HEK293T (cell line): ENCODE data around the gene PPFIBP2.

ENCODE experiments used
- CTCF ChIA-PET: fragments of 350-600 bp; formaldehyde crosslinking; extraction: SDS; loops from one replicate; lab custom pipeline; 2021; ENCODE audit warnings: antibody characterized with exemption, inconsistent platforms; lab: Yijun Ruan, JAX
- POLR2A ChIA-PET: fragments of 350-600 bp; formaldehyde crosslinking; extraction: SDS; loops from one replicate; lab custom pipeline; 2020; ENCODE audit warnings: antibody characterized with exemption, inconsistent platforms; lab: Yijun Ruan, JAX
- DNase-seq: peaks from one replicate; pipeline ENCODE4 v3.0.0; 2012; ENCODE audit warnings: mixed read lengths; ENCODE audit errors: extremely low spot score
- ARNT ChIP-seq: fragments of 450-650 bp; IDR thresholded peaks from 2 replicates; pipeline ENCODE4 v1.6.1; 2017; ENCODE audit warnings: mild to moderate bottlenecking
- BHLHE40 ChIP-seq: fragments of 450-650 bp; IDR thresholded peaks from 2 replicates; pipeline ENCODE4 v1.6.1; 2016; ENCODE audit warnings: mild to moderate bottlenecking, moderate library complexity, borderline replicate concordance
- CTBP1 ChIP-seq: fragments of 450-650 bp; IDR thresholded peaks from 2 replicates; pipeline ENCODE4 v1.6.1; 2016; ENCODE audit warnings: borderline replicate concordance
- ELF4 ChIP-seq: fragments of 450-650 bp; IDR thresholded peaks from 2 replicates; pipeline ENCODE4 v1.6.1; 2017; ENCODE audit warnings: antibody characterized with exemption
- FOXA1 ChIP-seq: fragments of 450-650 bp; IDR thresholded peaks from 2 replicates; pipeline ENCODE4 v1.6.1; 2016; ENCODE audit warnings: mild to moderate bottlenecking
- FOXK2 ChIP-seq: fragments of 450-650 bp; IDR thresholded peaks from 2 replicates; pipeline ENCODE4 v1.6.1; 2016; ENCODE audit warnings: mild to moderate bottlenecking
- FOXM1 ChIP-seq: fragments of 450-650 bp; IDR thresholded peaks from 2 replicates; pipeline ENCODE4 v1.6.1; 2017; ENCODE audit warnings: mild to moderate bottlenecking, borderline replicate concordance
- HDGF ChIP-seq: fragments of 450-650 bp; IDR thresholded peaks from 2 replicates; pipeline ENCODE4 v1.6.1; 2017; ENCODE audit warnings: antibody characterized with exemption, borderline replicate concordance
- L3MBTL2 ChIP-seq: fragments of 450-650 bp; conservative IDR thresholded peaks from 2 replicates; pipeline ENCODE4 v1.6.1; 2016; ENCODE audit warnings: mild to moderate bottlenecking
- LEF1 ChIP-seq: fragments of 450-650 bp; IDR thresholded peaks from 2 replicates; pipeline ENCODE4 v1.6.1; 2017; ENCODE audit warnings: mild to moderate bottlenecking, borderline replicate concordance
- NFRKB ChIP-seq: fragments of 450-650 bp; IDR thresholded peaks from 2 replicates; pipeline ENCODE4 v1.6.1; 2016; ENCODE audit warnings: mild to moderate bottlenecking, moderate library complexity
- PKNOX1 ChIP-seq: fragments of 450-650 bp; IDR thresholded peaks from 2 replicates; pipeline ENCODE4 v1.6.1; 2016
- SP1 ChIP-seq: fragments of 450-650 bp; IDR thresholded peaks from 2 replicates; pipeline ENCODE4 v1.6.1; 2017
- SUZ12 ChIP-seq: fragments of 450-650 bp; IDR thresholded peaks from 2 replicates; pipeline ENCODE4 v1.6.1; 2016; ENCODE audit warnings: mild to moderate bottlenecking
- TARDBP ChIP-seq: fragments of 450-650 bp; IDR thresholded peaks from 2 replicates; pipeline ENCODE4 v1.6.1; 2016
- ZNF384 ChIP-seq: fragments of 450-650 bp; IDR thresholded peaks from 2 replicates; pipeline ENCODE4 v1.6.1; 2016

Gene PPFIBP2

GRCh38 chr11:7513234-7514098 is at the start of gene PPFIBP2:
TSS of gene PPFIBP2 (plus strand) at chr11:7513999. CDS start at chr11:7549476, 35,477 bp downstream.
- CTCF ChIA-PET: interaction anchor here (0.6 to 1.6 kb wide), 10 partner anchors 12 to 677 kb away, joined by 3 to 11 read pairs (median 3); no protein-coding TSS in a partner anchor
- peak; percentile 89 for DNase-seq
- POLR2A ChIA-PET: interaction anchor here (1.1 to 1.5 kb wide), 2 partner anchors 109 to 586 kb away, joined by 3 read pairs; no protein-coding TSS in a partner anchor
- TF ChIP-seq L3MBTL2 (peak; percentile 44; the same call in 1 of the 2 replicates), LEF1 (no peak)

- TF ChIP-seq HDGF: no peak
- no peak for TF ChIP-seq SP1
- TF ChIP-seq SUZ12: no peak
- no peak for TF ChIP-seq ARNT
- no peak for TF ChIP-seq ELF4
- no peak for TF ChIP-seq FOXA1
- no peak for TF ChIP-seq FOXM1
- TF ChIP-seq ZNF384: no peak
- TF ChIP-seq TARDBP: no peak
- TF ChIP-seq FOXK2: no peak
- TF ChIP-seq NFRKB: no peak
- TF ChIP-seq LEF1: no peak
- TF ChIP-seq PKNOX1: no peak
- no peak for TF ChIP-seq CTBP1
- TF ChIP-seq L3MBTL2: no peak
- no peak for TF ChIP-seq BHLHE40
- no peak for DNase-seq
- CTCF ChIA-PET: no interaction called here
- POLR2A ChIA-PET: no interaction called here
Measured at GRCh38 chr11:7467652-7468051, 46.1 kb upstream of the PPFIBP2 start.

- CTCF ChIA-PET: no interaction called here
- POLR2A ChIA-PET: no interaction called here
- no peak for DNase-seq
- TF ChIP-seq ELF4: no peak
- TF ChIP-seq HDGF: no peak
- TF ChIP-seq SP1: no peak
- no peak for TF ChIP-seq FOXM1
- TF ChIP-seq ZNF384: no peak
- no peak for TF ChIP-seq BHLHE40
- TF ChIP-seq SUZ12: no peak
- TF ChIP-seq L3MBTL2: no peak
- no peak for TF ChIP-seq TARDBP
- no peak for TF ChIP-seq ARNT
- TF ChIP-seq LEF1: no peak
Measured at GRCh38 chr11:7469351-7469865, 44.4 kb upstream of the PPFIBP2 start.

- ChIA-PET CTCF (interaction anchor here (1.4 kb wide), 1 partner anchor 12 kb away, joined by 3 read pairs; no protein-coding TSS in a partner anchor), POLR2A (no interaction called here)
- DNase-seq: no peak
- TF ChIP-seq ZNF384 (no peak), CTBP1 (no peak), L3MBTL2 (no peak), FOXA1 (no peak), BHLHE40 (no peak), PKNOX1 (no peak), FOXK2 (no peak), TARDBP (no peak), SUZ12 (no peak), NFRKB (no peak), FOXM1 (no peak), ELF4 (no peak), ARNT (no peak), HDGF (no peak), SP1 (no peak), LEF1 (no peak)
Measured at GRCh38 chr11:7471071-7471470, 42.7 kb upstream of the PPFIBP2 start.

GRCh38 chr11:7473717-7474116 is 40.1 kb upstream of the PPFIBP2 start:
- ChIA-PET POLR2A (no interaction called here), CTCF (no interaction called here)
- no peak for DNase-seq
- TF ChIP-seq PKNOX1: no peak
- TF ChIP-seq L3MBTL2: no peak
- no peak for TF ChIP-seq ELF4
- TF ChIP-seq ZNF384: no peak
- TF ChIP-seq ARNT: no peak
- TF ChIP-seq FOXM1: no peak
- TF ChIP-seq HDGF: no peak
- no peak for TF ChIP-seq CTBP1
- TF ChIP-seq TARDBP: no peak
- no peak for TF ChIP-seq LEF1
- TF ChIP-seq NFRKB: no peak
- no peak for TF ChIP-seq FOXK2
- TF ChIP-seq BHLHE40: no peak
- no peak for TF ChIP-seq SP1
- TF ChIP-seq SUZ12: no peak
- TF ChIP-seq FOXA1: no peak
